Measurements from ENCODE around the gene TRAPPC3L. TPM values are rescaled to one million over a fixed set of nuclear protein-coding genes. Genes with fewer than 3 reads are reported as not detected.

Gene TRAPPC3L
- total and polyA plus RNA-seq, 2 of the 8 experiments (the other 6 are each of a cell fraction or from before 2014, with no cell fraction given): not detected

GRCh38 chr6:116578335-116578734 lies 32.9 kb upstream of the TRAPPC3L start:
- Histone ChIP-seq H3K4ac (replicated peaks; ENCODE audit: insufficient read length, low read depth, low read length) (no peak overlapping the region), H2AK5ac (ENCODE audit: low read depth, low read length) (no peak overlapping the region), H3K27me3 (replicated peaks in 1 of 4; ENCODE audit: control insufficient read depth in 3 of 4, extremely low read depth in 1 of 4, insufficient read depth in 3 of 4, low read length in 3 of 4) (no peaks in the 10 kb centered on the region), H2BK15ac (ENCODE audit: low read length) (no peak overlapping the region), H3K79me1 (ENCODE audit: low read depth, low read length) (no peaks in the 10 kb centered on the region; the same call in 1 of the 2 replicates), H3K9me3 (ENCODE audit: insufficient read depth in 2 of 2, low read depth in 1 of 2, low read length in 1 of 2) (no peaks in the 10 kb centered on the region), H3K18ac (ENCODE audit: extremely low read depth, low read length) (no peak overlapping the region), H2BK120ac (replicated peaks; ENCODE audit: low read depth, low read length) (no peak overlapping the region), H4K20me1 (replicated peaks in 1 of 2; ENCODE audit: control insufficient read depth in 1 of 2, insufficient read depth in 2 of 2, low read length in 2 of 2) (peaks cover 0 to 1% of the 10 kb centered on the region in 2 experiments), H2BK12ac (ENCODE audit: low read depth, low read length) (no peak overlapping the region), H3K56ac (replicated peaks; ENCODE audit: insufficient read length, low read depth, low read length) (no peak overlapping the region), H3K9ac (replicated peaks in 1 of 4; ENCODE audit: extremely low read depth in 1 of 4, low read depth in 3 of 4, low read length in 3 of 4) (no peak overlapping the region), H3K23ac (ENCODE audit: insufficient read length) (no peak overlapping the region), H3K4me1 (replicated peaks in 1 of 4; ENCODE audit: control insufficient read depth in 3 of 4, insufficient read depth in 4 of 4, low read length in 3 of 4) (no peaks in the 10 kb centered on the region), H4K91ac (replicated peaks; ENCODE audit: insufficient read length, low read length) (no peak overlapping the region), H3K27ac (ENCODE audit: low read depth, low read length) (no peak overlapping the region), H4K5ac (ENCODE audit: insufficient read length, low read depth, low read length) (no peak overlapping the region), H2BK20ac (ENCODE audit: low read length) (no peak overlapping the region), H4K8ac (ENCODE audit: extremely low read depth, insufficient read depth, low read length) (no peak overlapping the region), H3K36me3 (ENCODE audit: control insufficient read depth in 2 of 4, insufficient read depth in 4 of 4, low read length in 3 of 4) (peaks cover 0 to 8% (median 0%) of the 10 kb centered on the region in 4 experiments; a peak in 2 of 8 replicates), H3K79me2 (ENCODE audit: control insufficient read depth in 1 of 2, insufficient read depth in 2 of 2, low read length in 2 of 2) (peaks cover 0 to 32% of the 10 kb centered on the region in 2 experiments; a peak in 3 of 4 replicates), H2AFZ (ENCODE audit: low read length) (no peak overlapping the region), H3K4me2 (ENCODE audit: insufficient read depth in 1 of 2, low read depth in 2 of 2, low read length in 2 of 2) (no peak overlapping the region), H3K4me3 (ENCODE audit: extremely low read depth in 1 of 4, insufficient read depth in 2 of 4, low read depth in 3 of 4, low read length in 4 of 4) (no peak overlapping the region), H2BK5ac (ENCODE audit: low read depth, low read length) (no peak overlapping the region), H3K14ac (ENCODE audit: insufficient read length) (no peak overlapping the region), H3K23me2 (ENCODE audit: low read depth, low read length) (no peaks in the 10 kb centered on the region)
- DNase-seq (ENCODE audit: low read depth in 1 of 2, low spot score in 2 of 2): no peak
- FAIRE-seq: no peak
- ChIA-PET POLR2A (ENCODE audit: partially characterized antibody) (interaction anchor here (0.7 to 1.5 kb wide), 2 partner anchors 15 to 37 kb away, joined by 3 to 6 read pairs; partner anchors contain the start of gene RSPH4A), CTCF (ENCODE audit: partially characterized antibody) (interaction anchor here (0.8 to 2.7 kb wide), 5 partner anchors 15 to 309 kb away, joined by 3 to 8 read pairs (median 3); no protein-coding TSS in a partner anchor)
- TF ChIP-seq SRF (IDR thresholded peaks at IDR 0.05; ENCODE audit: low read depth, low read length) (no peak), CBX8 (IDR thresholded peaks at IDR 0.05; ENCODE audit: borderline replicate concordance, low read depth, low read length) (no peak), TAF1 (IDR thresholded peaks at IDR 0.05; ENCODE audit: low read depth, low read length) (no peak), ZNF274 (IDR thresholded peaks at IDR 0.05; ENCODE audit: borderline replicate concordance, extremely low read depth, low read length) (no peak), JUN (IDR thresholded peaks at IDR 0.05; ENCODE audit: low read depth, low read length) (no peak), TBP (IDR thresholded peaks at IDR 0.05; ENCODE audit: low read depth, low read length) (no peak), YY1 (IDR thresholded peaks at IDR 0.05; ENCODE audit: low read depth, low read length) (no peak), E2F6 (IDR thresholded peaks at IDR 0.05) (no peak), RNF2 (IDR thresholded peaks at IDR 0.05; ENCODE audit: borderline replicate concordance, low read depth, low read length, missing control alignments, poor library complexity, severe bottlenecking) (no peak)

Measured in H1 (cell line).